ENCODE results near the gene KRT85. TPM values are rescaled to one million over a fixed set of nuclear protein-coding genes. Genes with fewer than 3 reads are reported as not detected.
A peak's percentile ranks its signal among the peaks of the same experiment; 100 is the strongest.

Gene KRT85
- total and polyA plus RNA-seq, 2 of the 4 experiments (the other 2 are of a cell fraction) = not detected

GRCh38 chr12:52327052-52327829 lies 40.0 kb downstream of the KRT85 start:
- dilution Hi-C loops (cut with HindIII; ENCODE audit: low sequenced_read_pairs, unreplicated experiment) = no loop called here
- Histone ChIP-seq H3K36me3 (ENCODE audit: control insufficient read depth, insufficient read depth, low read length) (no peaks in the 10 kb centered on the region), H3K79me1 (ENCODE audit: low read depth in 1 of 2, low read length in 2 of 2) (no peaks in the 10 kb centered on the region), H3K27me3 (ENCODE audit: control insufficient read depth, insufficient read depth, low read length) (peaks cover 55% of the 10 kb centered on the region), H3K14ac (replicated peaks; ENCODE audit: low read depth, low read length) (no peak overlapping the region), H3K27ac (ENCODE audit: insufficient read depth, low read length) (no peak overlapping the region), H3K9me1 (ENCODE audit: insufficient read depth, low read length) (no peaks in the 10 kb centered on the region), H3K9me3 (ENCODE audit: control insufficient read depth, insufficient read depth, low read length) (no peaks in the 10 kb centered on the region), H3K4me1 (ENCODE audit: control insufficient read depth, insufficient read depth, low read length) (no peaks in the 10 kb centered on the region), H2BK120ac (ENCODE audit: low read depth, low read length) (no peak overlapping the region), H2BK5ac (ENCODE audit: low read depth, low read length, poor library complexity, severe bottlenecking) (no peak overlapping the region), H2AK5ac (ENCODE audit: low read depth, low read length) (no peak overlapping the region), H2AFZ (replicated peaks; ENCODE audit: low read length, poor library complexity) (peak overlapping the region; percentile 2), H4K91ac (ENCODE audit: insufficient read depth, low read depth, low read length) (no peak overlapping the region; the same call in 1 of the 2 replicates), H2BK15ac (ENCODE audit: low read depth, low read length) (no peak overlapping the region), H3K4me2 (ENCODE audit: low read depth, low read length) (no peak overlapping the region), H3K18ac (ENCODE audit: low read depth, low read length) (no peak overlapping the region), H2AK9ac (replicated peaks; ENCODE audit: low read depth, low read length, poor library complexity) (no peak overlapping the region), H3K4me3 (ENCODE audit: insufficient read depth, low read depth, low read length) (no peak overlapping the region), H3K23ac (ENCODE audit: low read depth, low read length) (no peak overlapping the region), H4K5ac (ENCODE audit: low read depth, low read length) (no peak overlapping the region), H3K9ac (ENCODE audit: low read depth, low read length) (no peak overlapping the region), H2BK20ac (ENCODE audit: low read depth, low read length) (no peak overlapping the region), H3K56ac (ENCODE audit: extremely low read depth, insufficient read depth, low read length) (no peak overlapping the region), H4K8ac (ENCODE audit: low read depth in 2 of 2, low read length in 2 of 2) (no peak overlapping the region), H3K4ac (ENCODE audit: low read depth, low read length) (no peak overlapping the region), H4K20me1 (ENCODE audit: insufficient read depth, low read length) (no peaks in the 10 kb centered on the region)
- in situ Hi-C loops (cut with MboI; ENCODE audit: low sequenced_read_pairs) = loop anchor here (5.0 kb wide), 1 partner anchor 170 kb away; no protein-coding TSS in a partner anchor
- no TSS peak for BruUV-seq (replicated peaks)
- no CpG with 5 or more reads among the region's 11 CpGs for WGBS, 2 experiments (ENCODE audit: extremely low coverage in 2 of 2, insufficient read length in 1 of 2)
- POLR2A ChIA-PET (ENCODE audit: unreplicated experiment) = no interaction called here
- peak; percentile 96 for TF ChIP-seq RAD21 (IDR thresholded peaks at IDR 0.05; ENCODE audit: low read length)
- peak; percentile 67 for TF ChIP-seq FOS (IDR thresholded peaks at IDR 0.05; ENCODE audit: low read depth, low read length)
- no peak for TF ChIP-seq POLR2A (IDR thresholded peaks at IDR 0.05; ENCODE audit: low read depth, low read length)
- peak; percentile 76 for TF ChIP-seq RCOR1 (IDR thresholded peaks at IDR 0.05; ENCODE audit: insufficient replicate concordance, low read length)
- peak; percentile 99 for TF ChIP-seq SMC3 (IDR thresholded peaks at IDR 0.05; ENCODE audit: low read depth, low read length)
- no peak for TF ChIP-seq ELK1 (IDR thresholded peaks at IDR 0.05; ENCODE audit: borderline replicate concordance, low read depth, low read length)
- peak; percentile 99; the same call in 1 of the 2 replicates for TF ChIP-seq CTCF (conservative IDR thresholded peaks at IDR 0.05; ENCODE audit: low read depth, low read length)
- peak; percentile 30 for TF ChIP-seq BHLHE40 (IDR thresholded peaks at IDR 0.05; ENCODE audit: low read depth, low read length)
- DNase-seq = peak; percentile 91
- ATAC-seq (ENCODE audit: low read depth) = peak; percentile 98
- CTCF ChIA-PET = interaction anchor here (0.5 to 1.8 kb wide), 18 partner anchors 8 to 302 kb away, joined by 3 to 8 read pairs (median 4); no protein-coding TSS in a partner anchor
- intact Hi-C loops (cut with micrococcal nuclease) = loop anchor here (1.0 to 2.0 kb wide), 3 partner anchors 48 to 171 kb away; no protein-coding TSS in a partner anchor
